Glutamatergic neuron (in vitro differentiated cells): ENCODE measurements around the gene FBXW7. TPM values are rescaled to one million over a fixed set of nuclear protein-coding genes. Genes with fewer than 3 reads are reported as not detected.

Experiments used
- DNase-seq: peaks from one replicate; pipeline ENCODE4 v3.0.0; 2022
- H3K27ac Mint-ChIP-seq: one replicate; pipeline ENCODE4 v1.8.0; 2020; ENCODE audit warnings: mild to moderate bottlenecking, mixed read lengths, inconsistent platforms; ENCODE audit not compliant: unreplicated experiment
- H3K27me3 Mint-ChIP-seq: one replicate; pipeline ENCODE4 v1.8.0; 2020; ENCODE audit warnings: mild to moderate bottlenecking, moderate library complexity, mixed read lengths, inconsistent platforms; ENCODE audit not compliant: unreplicated experiment
- H3K36me3 Mint-ChIP-seq: one replicate; pipeline ENCODE4 v1.8.0; 2020; ENCODE audit warnings: mild to moderate bottlenecking, mixed read lengths, inconsistent platforms; ENCODE audit not compliant: unreplicated experiment
- H3K4me1 Mint-ChIP-seq: one replicate; pipeline ENCODE4 v1.8.0; 2020; ENCODE audit warnings: mild to moderate bottlenecking, low read depth, mixed read lengths, inconsistent platforms; ENCODE audit not compliant: unreplicated experiment
- H3K4me3 Mint-ChIP-seq: one replicate; pipeline ENCODE4 v1.8.0; 2020; ENCODE audit warnings: mild to moderate bottlenecking, mixed read lengths, inconsistent platforms; ENCODE audit not compliant: unreplicated experiment
- H3K9me3 Mint-ChIP-seq: one replicate; pipeline ENCODE4 v1.8.0; 2020; ENCODE audit warnings: mild to moderate bottlenecking, moderate library complexity, mixed read lengths, inconsistent platforms; ENCODE audit not compliant: unreplicated experiment
- total RNA-seq: library from RNA; stranded (reverse); fragmentation: NEBNext Ultra II Directional; extraction: Animal tissue kit (Norgen Biotek cat#: 25700); gene quantifications from one replicate; pipeline ENCODE4 v1.2.1, GENCODE V29; 2021; ENCODE audit not compliant: unreplicated experiment
- TF ChIP-seq, protein P1 (sequence below): fragments of 200-600 bp; sonication (generic); IDR thresholded peaks from one replicate; pipeline ENCODE4 v1.5.0; 2021; ENCODE audit not compliant: partially characterized antibody, unreplicated experiment

The FBXW7 gene
- total RNA-seq, 1 donor from 2014 or later, result 57.5 TPM

DNA sequence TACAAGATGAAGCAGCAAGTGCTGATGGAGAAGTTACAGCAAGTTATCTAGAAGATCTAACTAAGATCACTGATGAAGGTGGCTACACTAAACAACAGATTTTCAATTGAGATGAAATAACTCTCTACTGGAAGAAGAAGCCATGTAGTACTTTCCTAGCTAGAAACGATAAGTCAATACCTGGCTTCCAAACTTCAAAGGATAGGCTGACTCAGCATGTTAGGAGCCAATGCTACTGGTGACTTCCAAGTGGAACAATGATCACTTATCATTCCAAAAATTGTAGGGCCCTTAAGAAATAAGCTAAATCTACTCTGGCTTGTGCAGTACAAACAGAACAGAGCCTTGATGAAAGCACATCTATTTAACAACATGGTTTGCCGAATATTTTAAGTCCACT, 55.0 kb downstream of the FBXW7 start:
- no peaks in the 10 kb centered on the region for H3K27me3 Mint-ChIP-seq
- H3K4me1 Mint-ChIP-seq, result no peaks in the 10 kb centered on the region
- no peak for DNase-seq
- TF ChIP-seq, protein P1, sequence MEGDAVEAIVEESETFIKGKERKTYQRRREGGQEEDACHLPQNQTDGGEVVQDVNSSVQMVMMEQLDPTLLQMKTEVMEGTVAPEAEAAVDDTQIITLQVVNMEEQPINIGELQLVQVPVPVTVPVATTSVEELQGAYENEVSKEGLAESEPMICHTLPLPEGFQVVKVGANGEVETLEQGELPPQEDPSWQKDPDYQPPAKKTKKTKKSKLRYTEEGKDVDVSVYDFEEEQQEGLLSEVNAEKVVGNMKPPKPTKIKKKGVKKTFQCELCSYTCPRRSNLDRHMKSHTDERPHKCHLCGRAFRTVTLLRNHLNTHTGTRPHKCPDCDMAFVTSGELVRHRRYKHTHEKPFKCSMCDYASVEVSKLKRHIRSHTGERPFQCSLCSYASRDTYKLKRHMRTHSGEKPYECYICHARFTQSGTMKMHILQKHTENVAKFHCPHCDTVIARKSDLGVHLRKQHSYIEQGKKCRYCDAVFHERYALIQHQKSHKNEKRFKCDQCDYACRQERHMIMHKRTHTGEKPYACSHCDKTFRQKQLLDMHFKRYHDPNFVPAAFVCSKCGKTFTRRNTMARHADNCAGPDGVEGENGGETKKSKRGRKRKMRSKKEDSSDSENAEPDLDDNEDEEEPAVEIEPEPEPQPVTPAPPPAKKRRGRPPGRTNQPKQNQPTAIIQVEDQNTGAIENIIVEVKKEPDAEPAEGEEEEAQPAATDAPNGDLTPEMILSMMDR, result no peak
- H3K4me3 Mint-ChIP-seq, result no peak overlapping the region
- no peak overlapping the region for H3K27ac Mint-ChIP-seq
- H3K9me3 Mint-ChIP-seq, result no peaks in the 10 kb centered on the region
- no peaks in the 10 kb centered on the region for H3K36me3 Mint-ChIP-seq

DNA sequence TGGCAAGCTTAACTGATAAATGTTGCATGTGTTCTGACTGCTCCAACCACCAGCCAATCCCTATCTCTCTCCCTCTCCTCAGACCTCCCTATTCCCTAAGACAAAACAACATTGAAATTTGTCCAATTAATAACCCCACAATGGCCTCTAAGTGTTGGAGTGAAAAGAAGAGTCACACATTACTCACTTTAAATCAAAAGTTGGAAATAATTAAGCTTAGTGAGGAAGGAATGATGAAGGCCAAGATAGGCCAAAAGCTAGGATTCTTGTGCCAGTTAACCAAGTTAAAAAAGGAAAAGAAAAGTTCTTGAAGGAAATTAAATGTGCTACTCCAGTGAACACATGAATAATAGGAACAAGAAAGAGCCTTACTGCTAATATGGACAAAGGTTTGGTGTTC, 55.6 kb downstream of the FBXW7 start:
- Mint-ChIP-seq H3K27me3 (no peaks in the 10 kb centered on the region), H3K27ac (no peak overlapping the region), H3K9me3 (no peaks in the 10 kb centered on the region), H3K4me3 (no peak overlapping the region), H3K36me3 (no peaks in the 10 kb centered on the region), H3K4me1 (no peaks in the 10 kb centered on the region)
- no peak for DNase-seq
- TF ChIP-seq, protein P1, result no peak

DNA sequence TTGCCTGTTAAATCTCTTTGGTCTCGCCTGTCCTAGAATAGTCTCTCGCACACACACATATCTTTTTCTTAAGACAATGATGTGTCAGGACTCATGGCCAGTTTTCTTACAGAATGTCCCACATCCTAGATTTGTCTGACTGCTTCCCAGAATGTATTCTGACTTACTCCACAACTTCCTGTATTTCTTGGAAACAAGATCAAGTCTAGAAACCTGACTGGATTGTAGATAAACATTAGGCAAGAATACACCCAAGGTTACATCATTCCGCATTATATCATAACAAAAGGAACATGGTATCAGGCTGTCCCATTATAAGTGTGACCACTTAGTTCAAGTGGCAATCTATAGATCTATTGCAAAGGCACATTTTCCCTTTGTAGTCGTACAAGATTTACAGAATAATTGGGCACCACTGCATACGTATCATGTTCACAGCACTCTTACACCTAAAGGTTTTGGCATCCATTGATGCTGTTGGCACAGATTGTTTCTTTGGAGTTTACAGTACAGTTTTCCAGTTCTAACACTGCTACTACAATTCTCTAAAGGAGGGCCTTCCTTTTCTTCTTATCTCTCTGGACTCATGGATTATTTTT, 56.4 kb downstream of the FBXW7 start:
- Mint-ChIP-seq H3K4me3 (no peak overlapping the region), H3K9me3 (no peaks in the 10 kb centered on the region), H3K4me1 (no peaks in the 10 kb centered on the region), H3K36me3 (no peaks in the 10 kb centered on the region), H3K27me3 (no peaks in the 10 kb centered on the region), H3K27ac (no peak overlapping the region)
- no peak for DNase-seq
- TF ChIP-seq, protein P1, result no peak

DNA sequence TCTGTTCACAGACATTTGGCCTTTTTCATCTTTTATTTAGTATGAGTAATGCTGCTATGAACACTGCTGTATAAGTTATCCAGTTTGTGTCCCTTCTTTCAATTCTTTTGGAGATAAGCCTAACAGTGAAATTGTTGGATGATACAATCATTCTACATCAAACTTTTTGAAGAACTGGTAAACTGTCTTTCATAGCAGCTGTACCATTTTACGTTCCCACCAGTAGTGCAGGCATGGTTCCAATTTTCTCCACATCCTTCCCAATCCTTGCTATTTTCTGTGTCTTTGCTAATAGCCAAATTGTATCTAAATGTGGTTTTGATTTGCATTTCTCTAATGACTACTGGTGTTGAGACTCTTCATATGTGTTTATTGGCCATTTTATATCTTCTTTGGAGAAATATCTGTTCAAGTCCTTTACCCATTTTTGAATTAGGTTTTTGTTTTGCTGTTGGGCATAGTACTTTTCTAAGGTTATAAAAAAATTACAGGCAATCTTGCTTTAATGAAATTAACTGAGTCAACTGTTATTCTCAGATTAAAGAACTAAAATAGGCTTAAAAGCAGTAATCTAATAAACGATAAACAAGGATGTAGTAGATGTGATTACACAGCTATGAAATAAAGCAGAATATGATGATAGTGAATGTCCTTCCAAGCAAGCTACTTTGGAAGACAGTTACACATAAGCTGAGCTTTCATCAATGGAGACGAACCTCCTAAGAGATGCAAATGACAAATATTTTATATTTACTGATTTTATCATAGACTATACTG, 57.2 kb downstream of the FBXW7 start:
- no peaks in the 10 kb centered on the region for H3K27me3 Mint-ChIP-seq
- H3K4me3 Mint-ChIP-seq, result no peak overlapping the region
- TF ChIP-seq, protein P1, result no peak
- no peak overlapping the region for H3K27ac Mint-ChIP-seq
- H3K36me3 Mint-ChIP-seq, result no peaks in the 10 kb centered on the region
- DNase-seq, result no peak
- no peaks in the 10 kb centered on the region for H3K4me1 Mint-ChIP-seq
- no peaks in the 10 kb centered on the region for H3K9me3 Mint-ChIP-seq

DNA sequence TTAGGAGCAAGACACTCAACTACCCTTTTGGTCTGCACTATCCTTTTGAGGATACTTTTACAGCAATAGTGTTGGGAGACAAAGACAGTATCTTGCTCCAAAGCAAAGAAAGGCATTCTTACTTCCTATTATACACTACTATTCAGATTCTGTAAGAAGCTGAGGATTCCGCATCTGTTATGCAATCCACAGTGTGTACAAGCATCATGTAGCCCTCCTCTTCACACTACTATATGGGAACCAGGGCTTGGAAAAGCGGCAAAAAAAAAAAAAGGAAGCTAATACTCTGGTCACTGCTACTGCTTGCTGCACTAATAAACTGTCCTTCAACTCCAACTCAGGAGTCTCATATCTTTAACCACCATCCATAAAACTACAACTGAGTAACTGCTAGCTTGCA, 59.1 kb downstream of the FBXW7 start:
- no peaks in the 10 kb centered on the region for H3K4me1 Mint-ChIP-seq
- H3K27me3 Mint-ChIP-seq, result peaks cover 1% of the 10 kb centered on the region
- no peaks in the 10 kb centered on the region for H3K36me3 Mint-ChIP-seq
- no peak for DNase-seq
- TF ChIP-seq, protein P1, result no peak
- H3K9me3 Mint-ChIP-seq, result no peaks in the 10 kb centered on the region
- no peak overlapping the region for H3K27ac Mint-ChIP-seq
- H3K4me3 Mint-ChIP-seq, result no peak overlapping the region
